ENCODE measurements around the gene ESR1. TPM values are rescaled to one million over a fixed set of nuclear protein-coding genes. Genes with fewer than 3 reads are reported as not detected.

The ESR1 gene
- total and polyA plus RNA-seq, 7 experiments from 2014 or later = 0.59 to 5.2 (median 2.8) TPM

DNA sequence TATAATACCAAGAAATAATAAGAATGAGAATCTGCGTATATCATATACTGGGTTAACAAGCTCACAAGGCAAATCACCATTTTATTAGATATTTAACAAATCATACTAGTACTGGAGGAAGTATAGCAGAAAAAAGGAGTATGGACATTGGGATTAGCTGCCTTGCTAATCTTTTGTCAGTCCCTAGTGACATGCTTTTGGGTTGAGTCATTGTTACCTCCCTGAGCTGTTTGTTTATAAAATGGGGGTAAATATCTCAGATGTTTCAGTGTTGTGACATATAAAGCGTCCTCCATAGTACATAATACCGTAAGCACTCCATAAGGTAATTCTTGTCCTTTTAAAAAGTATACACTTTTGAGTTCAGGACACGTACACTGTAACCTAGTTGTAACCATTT lies 107.0 kb downstream of the ESR1 start:
- Mint-ChIP-seq H3K27ac (no peak overlapping the region), H3K36me3 (peaks cover 0 to 4% (median 0%) of the 10 kb centered on the region in 5 donors), H3K27me3 (no peaks in the 10 kb centered on the region), H3K9me3 (peaks cover 0 to 1% (median 0%) of the 10 kb centered on the region in 11 donors), H3K4me3 (no peak overlapping the region), H3K4me1 (no peaks in the 10 kb centered on the region)
- no peaks in the 10 kb centered on the region for H3K9me3 ChIP-seq (ENCODE audit: control insufficient read depth in 2 of 3, low read length in 3 of 3)
- H3K27me3 ChIP-seq (ENCODE audit: control insufficient read depth in 2 of 2, insufficient read depth in 2 of 2, low read length in 2 of 2) = no peaks in the 10 kb centered on the region
- no peak overlapping the region for H3K27ac ChIP-seq (ENCODE audit: low read depth, low read length)
- CTCF ChIA-PET = interaction anchor here (0.7 to 0.8 kb wide), 2 partner anchors 976 to 1671 kb away, joined by 3 to 7 read pairs; no protein-coding TSS in a partner anchor
- ATAC-seq (no peak), DNase-seq (no peak)
- POLR2A ChIA-PET = no interaction called here
- no peaks in the 10 kb centered on the region for H3K36me3 ChIP-seq (ENCODE audit: control insufficient read depth in 2 of 3, insufficient read depth in 3 of 3, low read length in 3 of 3)
- no peak overlapping the region for H3K4me3 ChIP-seq (ENCODE audit: low read length)
- H3K4me1 ChIP-seq (ENCODE audit: control insufficient read depth in 2 of 2, insufficient read depth in 2 of 2, low read length in 2 of 2) = no peaks in the 10 kb centered on the region
- intact Hi-C loops (cut with micrococcal nuclease) = no loop called here

DNA sequence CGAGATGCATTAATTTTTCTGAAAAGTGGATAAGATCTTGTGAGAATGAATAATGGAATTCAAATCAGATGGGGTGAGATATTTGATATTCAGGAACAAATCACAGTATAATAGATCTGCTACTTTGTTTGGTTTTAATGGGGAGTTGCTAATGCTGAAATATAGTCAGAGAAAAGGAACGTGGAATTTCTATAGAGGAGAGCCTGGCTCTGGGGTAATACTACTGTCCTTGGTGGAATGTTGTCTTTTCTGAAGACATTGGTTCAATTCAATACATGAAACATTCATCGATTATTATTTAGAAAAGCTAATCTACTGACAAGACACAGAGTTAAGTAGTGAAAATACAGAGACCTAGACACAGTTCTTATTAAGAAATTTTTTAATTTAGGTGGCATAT lies 108.6 kb downstream of the ESR1 start:
- peaks cover 0 to 4% (median 0%) of the 10 kb centered on the region in 5 donors for H3K36me3 Mint-ChIP-seq
- no peaks in the 10 kb centered on the region for H3K9me3 ChIP-seq (ENCODE audit: control insufficient read depth in 2 of 3, low read length in 3 of 3)
- H3K36me3 ChIP-seq (ENCODE audit: control insufficient read depth in 2 of 3, insufficient read depth in 3 of 3, low read length in 3 of 3) = no peaks in the 10 kb centered on the region
- peaks cover 0 to 9% (median under 1%) of the 10 kb centered on the region in 11 donors for H3K9me3 Mint-ChIP-seq
- DNase-seq = no peak
- no peak overlapping the region for H3K27ac Mint-ChIP-seq
- H3K27me3 Mint-ChIP-seq = no peaks in the 10 kb centered on the region
- H3K27me3 ChIP-seq (ENCODE audit: control insufficient read depth in 2 of 2, insufficient read depth in 2 of 2, low read length in 2 of 2) = no peaks in the 10 kb centered on the region
- H3K4me1 Mint-ChIP-seq = no peaks in the 10 kb centered on the region
- no peak for ATAC-seq
- H3K4me1 ChIP-seq (ENCODE audit: control insufficient read depth in 2 of 2, insufficient read depth in 2 of 2, low read length in 2 of 2) = no peaks in the 10 kb centered on the region
- no peak overlapping the region for H3K27ac ChIP-seq (ENCODE audit: low read depth, low read length)
- intact Hi-C loops (cut with micrococcal nuclease) = no loop called here
- no peak overlapping the region for H3K4me3 Mint-ChIP-seq
- POLR2A ChIA-PET = no interaction called here
- CTCF ChIA-PET = interaction anchor here (1.2 kb wide), 1 partner anchor 20 kb away, joined by 3 read pairs; no protein-coding TSS in a partner anchor
- no peak overlapping the region for H3K4me3 ChIP-seq (ENCODE audit: low read length)

DNA sequence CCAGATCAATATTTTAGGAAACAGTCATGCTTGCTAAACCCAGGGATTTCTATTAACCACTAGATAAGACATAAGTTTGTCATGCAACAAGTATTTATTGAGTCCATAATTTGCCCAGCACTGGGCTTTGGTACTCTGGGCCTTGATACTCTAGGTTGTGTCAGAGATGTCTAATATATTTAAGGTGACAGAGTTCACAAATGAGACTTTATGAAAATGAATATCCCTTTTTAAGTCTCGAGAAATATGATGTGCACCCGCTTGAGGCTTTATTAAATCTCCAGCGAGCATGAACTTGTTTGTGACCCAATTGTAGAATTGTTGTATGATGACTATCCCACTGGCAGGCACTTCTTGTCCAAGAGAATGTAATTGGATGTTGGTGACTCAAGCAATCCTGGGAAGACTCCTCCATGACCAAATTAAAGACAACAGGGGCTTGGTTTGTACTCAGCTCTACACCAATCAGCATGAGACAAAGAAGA lies 109.2 kb downstream of the ESR1 start:
- ATAC-seq = no peak
- POLR2A ChIA-PET = no interaction called here
- Histone ChIP-seq H3K27me3 (ENCODE audit: control insufficient read depth in 2 of 2, insufficient read depth in 2 of 2, low read length in 2 of 2) (no peaks in the 10 kb centered on the region), H3K4me3 (ENCODE audit: low read length) (no peak overlapping the region), H3K36me3 (ENCODE audit: control insufficient read depth in 2 of 3, insufficient read depth in 3 of 3, low read length in 3 of 3) (no peaks in the 10 kb centered on the region), H3K9me3 (ENCODE audit: control insufficient read depth in 2 of 3, low read length in 3 of 3) (no peaks in the 10 kb centered on the region), H3K4me1 (ENCODE audit: control insufficient read depth in 2 of 2, insufficient read depth in 2 of 2, low read length in 2 of 2) (no peaks in the 10 kb centered on the region), H3K27ac (ENCODE audit: low read depth, low read length) (no peak overlapping the region)
- DNase-seq = no peak
- peak overlapping the region in 1 of 9 donors; percentile 6 for H3K27ac Mint-ChIP-seq
- no peak overlapping the region for H3K4me3 Mint-ChIP-seq
- H3K9me3 Mint-ChIP-seq = peaks cover 0 to 16% (median 4%) of the 10 kb centered on the region in 11 donors
- H3K36me3 Mint-ChIP-seq = peaks cover 0 to 7% (median 4%) of the 10 kb centered on the region in 5 donors
- H3K27me3 Mint-ChIP-seq = no peaks in the 10 kb centered on the region
- intact Hi-C loops (cut with micrococcal nuclease) = no loop called here
- CTCF ChIA-PET = no interaction called here
- H3K4me1 Mint-ChIP-seq = no peaks in the 10 kb centered on the region

DNA sequence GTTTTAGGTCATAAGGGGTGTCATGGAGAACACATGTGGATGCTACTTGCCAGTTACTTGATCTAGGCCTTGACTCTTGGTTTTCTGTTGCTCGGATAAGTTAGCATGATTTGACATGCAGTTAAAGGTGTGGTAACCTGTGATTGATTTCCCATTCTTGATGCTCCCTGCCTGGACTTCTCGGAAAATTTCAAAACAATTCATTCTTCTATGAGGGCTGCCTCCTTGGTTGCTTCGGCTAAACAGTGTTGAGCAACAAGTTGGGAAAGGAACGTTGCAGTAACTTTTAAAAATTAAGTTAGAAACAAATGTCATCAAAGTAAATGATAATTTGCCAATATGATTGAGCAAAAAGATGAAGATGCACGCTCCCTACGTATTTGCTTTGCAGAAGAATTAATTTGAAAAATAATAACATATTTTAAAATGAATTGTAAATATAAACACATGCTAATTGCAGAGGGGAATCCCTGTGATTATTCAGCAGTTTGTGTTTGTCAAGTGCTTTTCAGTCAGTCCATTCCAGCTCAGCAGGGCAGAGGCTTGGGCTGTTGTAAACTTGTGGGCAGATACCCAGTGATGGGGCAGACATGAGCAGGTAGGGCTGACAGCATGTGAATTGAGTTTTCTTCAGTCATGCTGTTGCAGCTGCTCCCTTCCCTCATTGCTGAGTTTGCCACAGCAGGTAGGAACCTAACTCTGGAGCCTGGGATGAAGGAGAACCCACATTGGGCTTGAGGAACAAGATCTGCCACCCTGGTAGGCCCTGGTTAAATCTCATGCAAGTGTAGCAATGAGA lies 110.2 kb downstream of the ESR1 start:
- DNase-seq = no peak
- ATAC-seq = no peak
- H3K36me3 Mint-ChIP-seq = peaks cover 0 to 9% (median 6%) of the 10 kb centered on the region in 5 donors
- no peaks in the 10 kb centered on the region for H3K27me3 ChIP-seq (ENCODE audit: control insufficient read depth in 2 of 2, insufficient read depth in 2 of 2, low read length in 2 of 2)
- H3K9me3 ChIP-seq (ENCODE audit: control insufficient read depth in 2 of 3, low read length in 3 of 3) = no peaks in the 10 kb centered on the region
- no peak overlapping the region for H3K27ac Mint-ChIP-seq
- no peaks in the 10 kb centered on the region for H3K27me3 Mint-ChIP-seq
- H3K4me1 Mint-ChIP-seq = no peaks in the 10 kb centered on the region
- CTCF ChIA-PET = no interaction called here
- H3K36me3 ChIP-seq (ENCODE audit: control insufficient read depth in 2 of 3, insufficient read depth in 3 of 3, low read length in 3 of 3) = no peaks in the 10 kb centered on the region
- intact Hi-C loops (cut with micrococcal nuclease) = no loop called here
- H3K27ac ChIP-seq (ENCODE audit: low read depth, low read length) = no peak overlapping the region
- H3K4me3 ChIP-seq (ENCODE audit: low read length) = no peak overlapping the region
- H3K9me3 Mint-ChIP-seq = peaks cover 0 to 26% (median 9%) of the 10 kb centered on the region in 11 donors
- no peak overlapping the region for H3K4me3 Mint-ChIP-seq
- POLR2A ChIA-PET = no interaction called here
- no peaks in the 10 kb centered on the region for H3K4me1 ChIP-seq (ENCODE audit: control insufficient read depth in 2 of 2, insufficient read depth in 2 of 2, low read length in 2 of 2)

DNA sequence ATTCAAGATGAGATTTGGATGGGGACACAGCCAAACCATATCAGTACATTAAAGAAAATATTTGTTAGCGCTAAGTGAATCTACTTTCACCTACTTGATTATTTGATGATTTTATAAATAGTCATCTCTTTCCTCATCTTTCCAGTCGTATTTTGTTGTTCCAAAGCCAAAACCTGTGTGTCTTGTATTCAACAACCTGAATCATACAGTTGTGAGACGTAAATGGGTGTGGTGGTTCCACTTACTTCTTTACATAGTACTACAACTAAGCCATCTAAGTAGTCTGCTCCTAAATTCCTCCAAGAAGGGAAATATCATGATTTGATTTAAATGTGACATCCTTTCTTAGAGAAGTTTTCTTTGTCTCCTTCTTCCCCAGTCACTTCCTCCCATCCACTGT lies 132.8 kb downstream of the ESR1 start:
- Mint-ChIP-seq H3K27ac (no peak overlapping the region), H3K36me3 (peaks cover 0 to 13% (median 4%) of the 10 kb centered on the region in 5 donors), H3K4me1 (no peaks in the 10 kb centered on the region), H3K27me3 (peaks cover 0 to 9% (median 0%) of the 10 kb centered on the region in 5 donors), H3K4me3 (no peak overlapping the region), H3K9me3 (peaks cover 0 to 14% (median 0%) of the 10 kb centered on the region in 11 donors)
- ATAC-seq = no peak
- no peaks in the 10 kb centered on the region for H3K36me3 ChIP-seq (ENCODE audit: control insufficient read depth in 2 of 3, insufficient read depth in 3 of 3, low read length in 3 of 3)
- CTCF ChIA-PET = no interaction called here
- H3K4me3 ChIP-seq (ENCODE audit: low read length) = no peak overlapping the region
- DNase-seq = no peak
- no peaks in the 10 kb centered on the region for H3K9me3 ChIP-seq (ENCODE audit: control insufficient read depth in 2 of 3, low read length in 3 of 3)
- H3K27ac ChIP-seq (ENCODE audit: low read depth, low read length) = no peak overlapping the region
- intact Hi-C loops (cut with micrococcal nuclease) = no loop called here
- no peaks in the 10 kb centered on the region for H3K27me3 ChIP-seq (ENCODE audit: control insufficient read depth in 2 of 2, insufficient read depth in 2 of 2, low read length in 2 of 2)
- no peaks in the 10 kb centered on the region for H3K4me1 ChIP-seq (ENCODE audit: control insufficient read depth in 2 of 2, insufficient read depth in 2 of 2, low read length in 2 of 2)
- POLR2A ChIA-PET = no interaction called here

DNA sequence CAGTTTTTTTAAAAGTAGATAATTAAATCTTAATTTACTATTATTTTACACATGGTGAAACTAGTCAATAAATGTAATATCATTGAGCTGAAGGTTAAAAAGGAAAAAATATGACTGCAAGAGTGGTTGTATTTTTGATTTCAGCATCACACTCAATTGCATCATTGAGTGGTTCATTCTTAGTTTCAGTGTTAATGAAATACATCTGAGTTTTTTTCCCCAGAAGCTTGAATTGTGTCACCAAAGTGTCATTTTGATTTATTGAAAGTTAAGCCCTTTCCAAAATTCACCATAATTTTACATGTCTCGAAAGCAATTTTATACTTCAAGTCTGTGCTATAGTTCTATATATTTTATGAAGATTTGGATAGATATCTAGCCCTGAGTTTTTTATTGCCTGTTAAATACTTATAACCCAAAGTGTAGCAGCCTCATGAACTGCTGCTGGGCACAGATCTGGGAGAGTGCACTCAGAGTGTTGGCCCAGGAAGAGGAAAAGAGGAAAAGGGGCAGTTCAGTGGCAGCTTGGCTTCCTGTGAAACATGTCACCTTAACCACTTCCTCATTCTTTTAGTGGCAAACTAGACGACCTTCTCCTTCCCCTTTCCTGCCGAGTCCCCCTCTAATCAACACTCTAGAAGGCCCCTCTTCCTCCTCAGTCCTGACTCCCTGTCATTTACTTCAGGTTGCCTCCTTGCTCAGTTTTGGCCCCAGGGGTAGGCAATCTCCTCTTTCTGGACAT lies 140.7 kb downstream of the ESR1 start:
- H3K27ac ChIP-seq (ENCODE audit: low read depth, low read length) = no peak overlapping the region
- H3K4me3 ChIP-seq (ENCODE audit: low read length) = no peak overlapping the region
- peaks cover 0 to 9% (median 4%) of the 10 kb centered on the region in 11 donors for H3K9me3 Mint-ChIP-seq
- no peaks in the 10 kb centered on the region for H3K9me3 ChIP-seq (ENCODE audit: control insufficient read depth in 2 of 3, low read length in 3 of 3)
- CTCF ChIA-PET = no interaction called here
- H3K4me1 ChIP-seq (ENCODE audit: control insufficient read depth in 2 of 2, insufficient read depth in 2 of 2, low read length in 2 of 2) = peaks cover 5 to 12% of the 10 kb centered on the region in 2 donors
- H3K4me3 Mint-ChIP-seq = peak overlapping the region in 3 of 10 donors; percentile 13 to 49 (median 21)
- H3K4me1 Mint-ChIP-seq = peaks cover 6 to 21% (median 10%) of the 10 kb centered on the region in 7 donors
- intact Hi-C loops (cut with micrococcal nuclease) = no loop called here
- POLR2A ChIA-PET = no interaction called here
- no peaks in the 10 kb centered on the region for H3K36me3 ChIP-seq (ENCODE audit: control insufficient read depth in 2 of 3, insufficient read depth in 3 of 3, low read length in 3 of 3)
- no peaks in the 10 kb centered on the region for H3K27me3 ChIP-seq (ENCODE audit: control insufficient read depth in 2 of 2, insufficient read depth in 2 of 2, low read length in 2 of 2)
- peak overlapping the region in 2 of 9 donors; percentile 21 to 26 for H3K27ac Mint-ChIP-seq
- H3K36me3 Mint-ChIP-seq = peaks cover 0 to 37% (median 18%) of the 10 kb centered on the region in 5 donors
- DNase-seq = no peak
- ATAC-seq = peak; percentile 64
- H3K27me3 Mint-ChIP-seq = peaks cover 0 to 5% (median 2%) of the 10 kb centered on the region in 5 donors

Measured in naive thymus-derived CD4-positive, alpha-beta T cell (primary cell).